ENCODE results near the gene CEP128.

GRCh38 chr14:80930836-80931389 lies 10.6 kb downstream of the CEP128 start:
- TF ChIP-seq ZNF211 (tag by site-specific recombination; IDR thresholded peaks at IDR 0.05; ENCODE audit: low read depth), result no peak
- TF ChIP-seq GLI4 (tag by site-specific recombination; IDR thresholded peaks at IDR 0.05), result no peak
- no peak for TF ChIP-seq GLI2 (tag by site-specific recombination; IDR thresholded peaks at IDR 0.05; ENCODE audit: borderline replicate concordance, low read depth)
- TF ChIP-seq CTCF (tag by site-specific recombination; IDR thresholded peaks at IDR 0.05), result no peak
- no peak for TF ChIP-seq PRDM1 (tag by site-specific recombination; IDR thresholded peaks at IDR 0.05)
- TF ChIP-seq ZNF423 (tag by site-specific recombination; IDR thresholded peaks at IDR 0.05), result no peak
- no peak for TF ChIP-seq ZNF223 (tag by site-specific recombination; IDR thresholded peaks at IDR 0.05)
- no peak for TF ChIP-seq ZNF23 (tag by site-specific recombination; IDR thresholded peaks at IDR 0.05; ENCODE audit: borderline replicate concordance)

Measured in HEK293 (cell line).